ENCODE results near the gene ROR1.

DNA sequence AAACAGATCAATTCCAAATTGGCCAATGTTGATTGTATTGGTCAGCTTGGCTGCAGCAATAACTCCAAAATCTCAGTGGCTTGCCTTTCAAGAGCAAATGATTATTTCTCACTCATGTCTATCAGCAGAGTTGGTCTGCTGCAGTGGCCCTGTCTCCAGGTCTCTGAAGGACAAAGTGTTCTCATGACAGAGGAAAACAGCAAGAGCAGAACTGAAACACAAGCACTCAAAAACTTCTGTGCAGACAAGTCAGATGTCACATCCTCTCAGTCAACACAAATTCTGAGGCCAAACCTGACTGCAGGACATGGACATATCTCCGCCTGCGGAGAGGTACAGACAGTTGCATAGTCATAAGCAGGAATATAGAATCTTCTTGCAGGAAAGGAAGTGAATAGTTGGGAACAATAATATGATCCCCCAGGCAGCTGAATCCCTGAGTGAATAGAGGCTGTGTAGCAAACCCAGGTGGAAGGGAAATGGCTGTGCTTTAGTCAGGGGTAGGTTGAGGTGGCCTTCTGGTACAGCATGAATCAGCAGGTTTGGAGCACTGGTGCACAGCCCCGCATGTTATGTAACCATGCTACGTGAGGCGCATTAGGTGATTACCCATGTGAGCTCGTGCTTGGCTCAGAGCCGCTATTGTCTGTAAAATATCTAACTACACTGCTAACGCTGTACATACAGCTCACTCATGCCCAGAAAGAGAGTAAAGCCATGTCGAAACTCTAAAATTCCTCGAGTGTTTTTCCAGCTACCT lies 412.5 kb downstream of the ROR1 start:
- no peak for TF ChIP-seq EP300 (IDR thresholded peaks at IDR 0.05)
- TF ChIP-seq, protein P1, sequence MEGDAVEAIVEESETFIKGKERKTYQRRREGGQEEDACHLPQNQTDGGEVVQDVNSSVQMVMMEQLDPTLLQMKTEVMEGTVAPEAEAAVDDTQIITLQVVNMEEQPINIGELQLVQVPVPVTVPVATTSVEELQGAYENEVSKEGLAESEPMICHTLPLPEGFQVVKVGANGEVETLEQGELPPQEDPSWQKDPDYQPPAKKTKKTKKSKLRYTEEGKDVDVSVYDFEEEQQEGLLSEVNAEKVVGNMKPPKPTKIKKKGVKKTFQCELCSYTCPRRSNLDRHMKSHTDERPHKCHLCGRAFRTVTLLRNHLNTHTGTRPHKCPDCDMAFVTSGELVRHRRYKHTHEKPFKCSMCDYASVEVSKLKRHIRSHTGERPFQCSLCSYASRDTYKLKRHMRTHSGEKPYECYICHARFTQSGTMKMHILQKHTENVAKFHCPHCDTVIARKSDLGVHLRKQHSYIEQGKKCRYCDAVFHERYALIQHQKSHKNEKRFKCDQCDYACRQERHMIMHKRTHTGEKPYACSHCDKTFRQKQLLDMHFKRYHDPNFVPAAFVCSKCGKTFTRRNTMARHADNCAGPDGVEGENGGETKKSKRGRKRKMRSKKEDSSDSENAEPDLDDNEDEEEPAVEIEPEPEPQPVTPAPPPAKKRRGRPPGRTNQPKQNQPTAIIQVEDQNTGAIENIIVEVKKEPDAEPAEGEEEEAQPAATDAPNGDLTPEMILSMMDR (IDR thresholded peaks at IDR 0.05), result no peak
